Astrocyte (in vitro differentiated cells and primary cell): ENCODE results near the gene B3GNT4. TPM values are rescaled to one million over a fixed set of nuclear protein-coding genes. Genes with fewer than 3 reads are reported as not detected.
"Not testable (repeated sequence)": the region's sequence is repeated elsewhere in the genome, so short reads cannot be mapped to it uniquely, and the experiment has no call there.

Experiments used
- DNase-seq: peaks from one replicate; pipeline ENCODE4 v3.0.0-alpha.2; 2010; ENCODE audit warnings: low read depth
- FAIRE-seq: peaks from 2 replicates; lab custom pipeline; 2011; peaks lifted over from hg19 to GRCh38; lab: Jason Lieb, UNC
- H2AFZ ChIP-seq: 2 replicates; pipeline ENCODE4 v1.6.0; 2012; ENCODE audit warnings: low read depth, low read length, inconsistent platforms
- H3K27ac ChIP-seq: 2 replicates; pipeline ENCODE4 v1.5.1; 2011; ENCODE audit warnings: low read depth, low read length, inconsistent platforms
- H3K27me3 ChIP-seq: 2 replicates; pipeline ENCODE4 v1.6.0; 2011; ENCODE audit warnings: low read length, inconsistent platforms; ENCODE audit not compliant: insufficient read depth
- H3K36me3 ChIP-seq: 2 replicates; pipeline ENCODE4 v1.5.1; 2011; ENCODE audit warnings: low read length, inconsistent platforms; ENCODE audit not compliant: insufficient read depth
- H3K4me1 ChIP-seq: 2 replicates; pipeline ENCODE4 v1.5.1; 2011; ENCODE audit warnings: low read length, inconsistent platforms; ENCODE audit not compliant: insufficient read depth
- H3K4me2 ChIP-seq: 2 replicates; pipeline ENCODE4 v1.6.0; 2012; ENCODE audit warnings: low read length, inconsistent platforms
- H3K4me3 ChIP-seq: 2 replicates; pipeline ENCODE4 v1.5.1; 2011; ENCODE audit warnings: low read depth, mild to moderate bottlenecking, low read length, inconsistent platforms; ENCODE audit not compliant: insufficient read depth
- H3K79me2 ChIP-seq: 2 replicates; pipeline ENCODE4 v1.6.0; 2012; ENCODE audit warnings: mild to moderate bottlenecking, low read length, inconsistent platforms; ENCODE audit not compliant: insufficient read depth
- H3K9ac ChIP-seq: 2 replicates; pipeline ENCODE4 v1.6.0; 2012; ENCODE audit warnings: mild to moderate bottlenecking, low read length, inconsistent platforms
- H3K9me3 ChIP-seq: 2 replicates; pipeline ENCODE4 v1.5.1; 2012; ENCODE audit warnings: low read depth, mild to moderate bottlenecking, low read length, inconsistent platforms; ENCODE audit not compliant: insufficient read depth
- H4K20me1 ChIP-seq: 2 replicates; pipeline ENCODE4 v1.6.0; 2012; ENCODE audit warnings: low read length, inconsistent platforms; ENCODE audit not compliant: insufficient read depth
- H3K27ac Mint-ChIP-seq: one replicate; pipeline ENCODE4 v1.8.0; 2021; ENCODE audit warnings: mild to moderate bottlenecking, mixed read lengths; ENCODE audit not compliant: unreplicated experiment
- H3K27me3 Mint-ChIP-seq: one replicate; pipeline ENCODE4 v1.8.0; 2021; ENCODE audit warnings: low read depth, mixed read lengths; ENCODE audit not compliant: unreplicated experiment
- H3K36me3 Mint-ChIP-seq: one replicate; pipeline ENCODE4 v1.8.0; 2021; ENCODE audit warnings: low read depth, mixed read lengths; ENCODE audit not compliant: unreplicated experiment
- H3K4me1 Mint-ChIP-seq: one replicate; pipeline ENCODE4 v1.8.0; 2021; ENCODE audit warnings: low read depth, mixed read lengths; ENCODE audit not compliant: unreplicated experiment
- H3K4me3 Mint-ChIP-seq: one replicate; pipeline ENCODE4 v1.8.0; 2021; ENCODE audit warnings: mild to moderate bottlenecking, moderate library complexity, mixed read lengths; ENCODE audit not compliant: unreplicated experiment
- H3K9me3 Mint-ChIP-seq: one replicate; pipeline ENCODE4 v1.8.0; 2021; ENCODE audit warnings: mild to moderate bottlenecking, mixed read lengths; ENCODE audit not compliant: unreplicated experiment
- CTCF ChIP-seq: IDR thresholded peaks from 2 replicates; pipeline ENCODE4 v1.5.1; 2011; ENCODE audit warnings: low read depth, mild to moderate bottlenecking, inconsistent platforms, low read length, moderate library complexity; ENCODE audit not compliant: insufficient read depth
- EZH2 ChIP-seq: IDR thresholded peaks from 2 replicates; pipeline ENCODE4 v1.6.1; 2012; ENCODE audit warnings: mild to moderate bottlenecking, low read length, inconsistent platforms; ENCODE audit not compliant: insufficient read depth
- total RNA-seq: library from RNA; stranded (reverse); gene quantifications from 2 replicates; pipeline ENCODE4 v1.2.1, GENCODE V29; 2021

B3GNT4 gene
- total RNA-seq, 1 donor from 2014 or later = 0.54 TPM

- no peak overlapping the region for H3K27ac ChIP-seq
- no peaks in the 10 kb centered on the region for H3K9me3 Mint-ChIP-seq
- H3K27ac Mint-ChIP-seq = no peak overlapping the region
- H3K27me3 Mint-ChIP-seq = no peaks in the 10 kb centered on the region
- H3K4me1 ChIP-seq = no peaks in the 10 kb centered on the region
- TF ChIP-seq CTCF = no peak
- no peak for TF ChIP-seq EZH2
- no peaks in the 10 kb centered on the region for H3K79me2 ChIP-seq
- no peak overlapping the region for H3K9ac ChIP-seq
- H3K36me3 Mint-ChIP-seq = peaks cover 4% of the 10 kb centered on the region
- DNase-seq = no peak
- no peak for FAIRE-seq
- H3K4me3 ChIP-seq = no peak overlapping the region
- no peak overlapping the region for H2AFZ ChIP-seq
- H3K36me3 ChIP-seq = peaks cover 8% of the 10 kb centered on the region
- no peaks in the 10 kb centered on the region for H3K4me1 Mint-ChIP-seq
- no peak overlapping the region for H3K4me3 Mint-ChIP-seq
- H3K27me3 ChIP-seq = no peaks in the 10 kb centered on the region
- H3K9me3 ChIP-seq = no peaks in the 10 kb centered on the region
- no peak overlapping the region for H3K4me2 ChIP-seq
- peaks cover 4% of the 10 kb centered on the region for H4K20me1 ChIP-seq
Observed at GRCh38 chr12:122245553-122245952, 42.0 kb downstream of the B3GNT4 start.

GRCh38 chr12:122250047-122250446 is 46.5 kb downstream of the B3GNT4 start:
- Histone ChIP-seq H3K9me3 (no peaks in the 10 kb centered on the region), H3K27ac (no peak overlapping the region), H3K4me2 (no peak overlapping the region), H3K4me1 (no peaks in the 10 kb centered on the region), H3K4me3 (no peak overlapping the region), H3K9ac (no peak overlapping the region), H3K27me3 (no peaks in the 10 kb centered on the region), H3K79me2 (peaks cover 5% of the 10 kb centered on the region), H2AFZ (no peak overlapping the region), H3K36me3 (peaks cover 10% of the 10 kb centered on the region), H4K20me1 (peaks cover 4% of the 10 kb centered on the region)
- no peaks in the 10 kb centered on the region for H3K27me3 Mint-ChIP-seq
- FAIRE-seq (no peak), DNase-seq (no peak)
- H3K9me3 Mint-ChIP-seq = no peaks in the 10 kb centered on the region
- H3K27ac Mint-ChIP-seq = no peak overlapping the region
- TF ChIP-seq EZH2 (no peak), CTCF (no peak)
- no peaks in the 10 kb centered on the region for H3K4me1 Mint-ChIP-seq
- H3K4me3 Mint-ChIP-seq = no peak overlapping the region
- H3K36me3 Mint-ChIP-seq = peaks cover 6% of the 10 kb centered on the region

- Histone ChIP-seq H3K9me3 (no peaks in the 10 kb centered on the region), H4K20me1 (peaks cover 4% of the 10 kb centered on the region), H3K79me2 (peaks cover 5% of the 10 kb centered on the region), H3K9ac (no peak overlapping the region), H2AFZ (no peak overlapping the region), H3K36me3 (peaks cover 12% of the 10 kb centered on the region), H3K27me3 (no peaks in the 10 kb centered on the region), H3K4me3 (no peak overlapping the region), H3K27ac (no peak overlapping the region), H3K4me1 (no peaks in the 10 kb centered on the region), H3K4me2 (no peak overlapping the region)
- Mint-ChIP-seq H3K27ac (no peak overlapping the region), H3K36me3 (peaks cover 7% of the 10 kb centered on the region), H3K4me1 (no peaks in the 10 kb centered on the region), H3K9me3 (no peaks in the 10 kb centered on the region), H3K4me3 (no peak overlapping the region), H3K27me3 (no peaks in the 10 kb centered on the region)
- DNase-seq (no peak), FAIRE-seq (no peak)
- no peak for TF ChIP-seq CTCF
Observed at GRCh38 chr12:122250536-122250935, 47.0 kb downstream of the B3GNT4 start.

GRCh38 chr12:122258462-122258861 is 55.0 kb downstream of the B3GNT4 start:
- H3K9me3 ChIP-seq, H3K4me3 ChIP-seq, H3K9me3 Mint-ChIP-seq, H3K4me2 ChIP-seq, H3K27me3 Mint-ChIP-seq, H2AFZ ChIP-seq, H3K27me3 ChIP-seq, H3K4me1 Mint-ChIP-seq, H3K27ac ChIP-seq, H3K9ac ChIP-seq, H4K20me1 ChIP-seq, DNase-seq, H3K79me2 ChIP-seq, H3K4me1 ChIP-seq, H3K4me3 Mint-ChIP-seq, H3K27ac Mint-ChIP-seq, FAIRE-seq: not testable (repeated sequence)
- peaks cover 21% of the 10 kb centered on the region for H3K36me3 ChIP-seq
- peaks cover 11% of the 10 kb centered on the region for H3K36me3 Mint-ChIP-seq
